ENCODE measurements around the gene RFK.

Gene RFK

GRCh38 chr9:76414661-76415060, 20.4 kb upstream of the RFK start:
- no peak for DNase-seq (ENCODE audit: low read depth, low spot score)
- H3K4me3 ChIP-seq (ENCODE audit: low read length), result no peak overlapping the region

DNA sequence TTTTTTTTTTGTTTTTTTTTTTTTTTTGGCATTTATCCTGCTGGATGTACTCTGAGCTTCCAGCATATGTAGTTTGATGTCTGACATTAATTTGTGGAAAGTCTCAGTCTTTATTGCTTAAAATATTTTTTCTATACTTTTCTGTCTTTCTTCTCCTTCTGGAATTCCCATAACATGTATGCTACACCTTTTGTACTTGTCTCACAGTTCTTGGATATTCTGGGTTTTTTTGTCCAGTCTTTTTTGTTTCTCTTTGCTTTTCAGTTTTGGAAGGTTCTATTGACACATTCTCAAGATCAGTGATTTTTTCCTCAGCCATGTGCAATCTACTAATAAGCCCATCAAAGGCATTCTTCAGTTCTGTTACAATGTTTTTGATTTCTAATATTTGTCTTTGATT, 19.4 kb upstream of the RFK start:
- DNase-seq (ENCODE audit: low read depth, low spot score), result no peak

DNA sequence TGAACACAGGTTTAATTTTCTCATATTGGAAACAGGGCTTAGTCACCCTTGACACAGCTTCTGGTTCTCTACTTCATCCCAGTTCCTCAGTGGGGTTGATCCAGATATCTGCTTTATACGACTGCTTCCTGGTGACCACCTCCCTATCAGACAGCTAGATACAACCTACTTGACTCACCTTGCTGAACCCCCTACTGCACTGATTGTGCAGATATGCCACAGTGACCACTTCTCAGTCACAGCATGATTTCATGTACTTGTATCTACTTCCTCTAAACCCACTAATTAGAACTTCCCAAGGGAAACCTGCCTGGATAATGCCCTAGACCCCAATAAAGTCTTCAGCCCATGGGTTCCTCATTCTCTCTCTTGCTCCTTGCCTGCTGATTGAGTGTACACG, 18.4 kb upstream of the RFK start:
- no peak overlapping the region for H3K4me3 ChIP-seq (ENCODE audit: low read length)
- no peak for DNase-seq (ENCODE audit: low read depth, low spot score)

More for the DNA sequence above, 19.4 kb upstream of the RFK start:
- H3K4me3 ChIP-seq (ENCODE audit: low read length), result no peak overlapping the region

DNA sequence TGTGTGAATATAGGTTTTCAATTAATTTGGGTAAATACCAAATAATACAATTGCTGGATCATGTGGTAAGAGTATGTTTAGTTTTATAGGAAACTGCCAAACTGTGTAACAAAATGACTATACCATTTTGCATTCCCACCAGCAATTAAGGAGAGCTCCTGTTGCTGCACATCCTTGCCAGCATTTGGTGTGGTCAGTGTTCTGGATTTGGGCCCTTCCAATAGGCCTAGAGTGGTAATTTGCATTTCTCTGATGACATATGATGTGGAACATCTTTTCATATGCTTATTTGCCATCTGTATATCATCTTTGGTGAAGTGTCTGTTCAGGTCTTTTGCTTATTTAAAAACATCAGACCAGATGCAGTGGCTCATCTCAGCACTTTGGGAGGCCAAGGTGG, 11.6 kb upstream of the RFK start:
- DNase-seq (ENCODE audit: low read depth, low spot score), result no peak
- no peak overlapping the region for H3K4me3 ChIP-seq (ENCODE audit: low read length)

GRCh38 chr9:76405340-76405739, 11.1 kb upstream of the RFK start:
- no peak overlapping the region for H3K4me3 ChIP-seq (ENCODE audit: low read length)
- DNase-seq (ENCODE audit: low read depth, low spot score), result no peak

- no peak overlapping the region for H3K4me3 ChIP-seq (ENCODE audit: low read length)
- no peak for DNase-seq (ENCODE audit: low read depth, low spot score)
Measured at GRCh38 chr9:76404401-76404800, 10.2 kb upstream of the RFK start.

DNA sequence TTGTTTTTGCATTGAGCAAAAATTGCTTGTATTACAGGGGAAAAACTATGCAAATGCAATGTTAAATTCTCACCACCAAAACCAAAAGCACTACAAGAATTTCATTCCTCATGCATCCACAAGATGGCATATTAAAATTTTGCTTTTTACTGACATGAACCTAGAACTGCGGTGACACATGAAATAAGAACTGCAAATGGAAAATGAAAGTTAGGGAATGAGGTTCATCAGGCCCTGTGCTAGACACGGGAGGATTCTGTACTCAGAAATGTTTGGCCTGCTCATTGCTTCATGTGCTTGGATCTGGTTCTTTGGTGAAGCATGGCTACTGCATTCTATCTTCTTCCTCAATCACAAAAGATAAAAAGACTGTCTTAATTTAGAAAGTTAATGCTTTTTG, 9.1 kb upstream of the RFK start:
- no peak overlapping the region for H3K4me3 ChIP-seq (ENCODE audit: low read length)
- DNase-seq (ENCODE audit: low read depth, low spot score), result peak; percentile 70

- DNase-seq (ENCODE audit: low read depth, low spot score), result no peak
- no peak overlapping the region for H3K4me3 ChIP-seq (ENCODE audit: low read length)
Measured at GRCh38 chr9:76401580-76402354, 7.5 kb upstream of the RFK start.

GRCh38 chr9:76401176-76401575, 7.0 kb upstream of the RFK start:
- H3K4me3 ChIP-seq (ENCODE audit: low read length), result no peak overlapping the region
- no peak for DNase-seq (ENCODE audit: low read depth, low spot score)

DNA sequence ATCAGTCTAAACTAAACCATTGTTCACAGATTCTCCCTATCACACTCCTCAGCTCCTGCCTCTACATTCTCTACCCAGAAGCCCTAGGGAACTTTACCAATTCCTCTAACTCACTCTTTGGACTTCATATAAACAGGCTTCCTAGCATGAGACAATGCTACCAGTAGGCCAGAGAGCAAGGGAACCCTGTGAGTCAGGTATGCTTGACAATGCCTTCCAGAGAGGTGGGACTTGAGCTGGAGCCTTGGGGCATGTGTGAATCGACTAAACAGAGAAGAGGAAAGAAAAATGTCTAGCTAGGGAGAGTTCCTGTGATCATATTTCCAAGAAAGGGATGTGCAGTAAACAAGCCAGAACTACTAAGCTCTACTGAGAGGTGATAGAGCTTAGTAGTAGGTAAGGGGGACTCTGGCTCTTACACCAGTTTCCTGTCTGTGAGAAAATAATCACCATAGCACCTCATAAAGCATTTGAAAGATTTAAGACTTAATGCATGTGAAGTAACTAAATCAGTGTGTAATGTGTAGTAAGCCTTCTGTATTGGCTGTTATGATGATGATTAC, 6.4 kb upstream of the RFK start:
- no peak overlapping the region for H3K4me3 ChIP-seq (ENCODE audit: low read length)
- no peak for DNase-seq (ENCODE audit: low read depth, low spot score)

- no peak for DNase-seq (ENCODE audit: low read depth, low spot score)
- H3K4me3 ChIP-seq (ENCODE audit: low read length), result no peak overlapping the region
Measured at GRCh38 chr9:76399856-76400255, 5.6 kb upstream of the RFK start.

GRCh38 chr9:76396597-76396996, 2.4 kb upstream of the RFK start:
- no peak overlapping the region for H3K4me3 ChIP-seq (ENCODE audit: low read length)
- DNase-seq (ENCODE audit: low read depth, low spot score), result no peak

DNA sequence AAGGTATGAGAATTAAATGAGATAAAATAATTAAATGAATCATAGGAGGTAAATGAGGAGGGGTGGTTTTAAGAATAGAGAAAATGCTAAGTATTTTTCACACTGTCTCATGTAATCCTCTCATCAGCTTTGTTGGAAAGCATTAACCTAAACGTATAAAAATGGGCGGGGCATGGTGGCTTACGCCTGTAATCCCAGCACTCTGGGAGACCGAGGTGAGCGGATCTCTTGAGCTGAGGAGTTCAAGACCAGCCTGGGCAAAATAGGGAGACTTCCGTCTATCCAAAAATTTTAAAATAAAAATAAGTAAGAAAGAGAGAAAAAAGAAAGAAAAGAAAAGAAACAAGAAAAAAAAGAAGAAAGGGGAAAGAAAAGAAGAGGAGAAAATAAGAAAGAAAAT, 1.9 kb upstream of the RFK start:
- no peak overlapping the region for H3K4me3 ChIP-seq (ENCODE audit: low read length)
- no peak for DNase-seq (ENCODE audit: low read depth, low spot score)

DNA sequence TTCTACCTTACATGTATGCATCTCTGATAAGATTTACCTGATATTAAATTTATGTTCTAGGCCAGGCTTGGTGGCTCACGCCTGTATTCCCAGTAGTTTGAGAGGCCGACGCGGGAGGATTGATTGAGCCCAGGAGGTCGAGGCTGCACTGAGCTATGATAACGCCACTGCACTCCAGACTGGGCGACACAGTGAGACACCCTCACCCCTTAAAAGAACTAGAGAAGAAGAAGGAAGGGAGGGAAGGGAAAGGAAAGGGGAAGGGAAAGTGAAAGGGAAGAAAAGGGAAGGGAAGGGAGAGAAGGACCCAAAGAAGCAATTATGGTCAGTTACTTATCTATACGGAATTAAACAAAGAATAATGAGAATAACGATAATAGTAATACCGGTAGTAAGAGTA, 1.2 kb upstream of the RFK start:
- peak overlapping the region; percentile 87 for H3K4me3 ChIP-seq (ENCODE audit: low read length)
- no peak for DNase-seq (ENCODE audit: low read depth, low spot score)

DNA sequence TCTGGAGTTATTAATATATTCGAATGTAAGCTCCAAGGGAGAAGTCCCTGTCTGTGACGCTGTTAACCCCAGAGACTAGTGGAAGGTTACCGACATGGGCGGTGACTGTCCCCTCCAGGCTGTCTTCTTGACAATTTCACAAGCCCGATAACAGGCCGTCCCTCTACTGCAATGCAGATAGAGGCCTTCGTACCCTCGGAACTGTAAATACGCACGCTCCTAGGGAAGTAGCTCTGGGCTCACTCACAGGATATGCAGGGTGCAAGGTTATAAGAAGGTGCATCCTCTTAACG, 680 bp upstream of the RFK start:
- peak; percentile 64 for DNase-seq (ENCODE audit: low read depth, low spot score)
- peak overlapping the region; percentile 87 for H3K4me3 ChIP-seq (ENCODE audit: low read length)

DNA sequence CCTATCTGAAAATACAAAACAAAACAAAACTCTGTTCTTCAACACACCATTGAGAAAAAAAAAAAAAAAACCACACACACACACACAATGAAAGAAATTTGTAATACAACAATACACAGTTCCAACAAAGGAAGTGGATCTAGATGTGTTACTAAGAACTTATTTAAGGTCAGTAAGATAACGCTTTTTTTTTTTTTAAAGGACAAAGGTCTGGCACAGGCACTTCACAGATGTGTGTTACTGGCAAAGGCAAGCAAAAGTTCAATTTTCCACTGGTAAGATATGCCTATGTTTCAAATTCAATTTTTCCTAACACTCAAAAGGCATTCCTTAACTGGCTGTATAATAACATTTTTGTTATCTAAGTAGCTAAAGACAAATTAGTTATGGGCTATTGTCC, 3.6 kb downstream of the RFK start:
- no peak overlapping the region for H3K4me3 ChIP-seq (ENCODE audit: low read length)
- no peak for DNase-seq (ENCODE audit: low read depth, low spot score)

DNA sequence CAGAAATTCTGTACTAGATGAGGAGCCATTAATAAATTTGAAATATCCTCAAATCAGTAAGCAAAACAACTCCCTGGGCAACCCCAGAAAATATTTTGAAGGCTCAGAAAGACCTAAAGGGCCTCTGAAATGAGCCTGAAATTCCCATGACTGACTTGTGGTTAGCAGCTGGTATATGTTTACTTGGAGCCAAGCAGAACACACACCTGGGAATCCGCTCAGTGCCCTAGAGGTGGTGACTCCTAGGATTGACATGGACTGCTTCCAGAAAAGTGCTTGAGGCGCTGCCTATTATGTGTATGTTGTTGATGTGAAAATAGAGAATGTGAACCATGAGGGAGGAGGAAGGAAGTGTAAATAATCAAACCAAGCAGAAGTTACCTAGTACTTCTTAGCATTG, 14.7 kb downstream of the RFK start:
- no peak for DNase-seq (ENCODE audit: low read depth, low spot score)

GRCh38 chr9:76378367-76379073, 15.7 kb downstream of the RFK start:
- no peak overlapping the region for H3K4me3 ChIP-seq (ENCODE audit: low read length)
- DNase-seq (ENCODE audit: low read depth, low spot score), result no peak

More for the DNA sequence above, 14.7 kb downstream of the RFK start:
- H3K4me3 ChIP-seq (ENCODE audit: low read length), result no peak overlapping the region

DNA sequence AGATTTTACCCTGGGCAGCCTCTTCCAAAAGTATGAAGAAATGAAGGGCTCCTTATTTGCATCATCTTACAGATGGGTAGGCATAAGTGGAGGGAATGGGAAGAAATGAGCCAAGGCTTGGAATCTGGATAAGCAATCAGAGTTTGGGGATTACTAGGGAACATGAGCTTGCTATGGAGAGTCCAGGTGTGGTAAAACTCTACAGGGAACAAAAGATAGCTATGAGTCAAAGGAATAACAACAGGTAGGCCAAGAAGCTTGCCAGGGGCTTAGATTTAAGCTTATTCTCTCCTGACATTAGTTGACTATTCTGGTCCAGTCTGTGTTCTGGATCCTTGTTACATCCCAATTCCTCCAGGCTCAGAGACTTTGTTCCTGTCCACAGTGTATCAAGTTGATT, 16.4 kb downstream of the RFK start:
- H3K4me3 ChIP-seq (ENCODE audit: low read length), result no peak overlapping the region

DNA sequence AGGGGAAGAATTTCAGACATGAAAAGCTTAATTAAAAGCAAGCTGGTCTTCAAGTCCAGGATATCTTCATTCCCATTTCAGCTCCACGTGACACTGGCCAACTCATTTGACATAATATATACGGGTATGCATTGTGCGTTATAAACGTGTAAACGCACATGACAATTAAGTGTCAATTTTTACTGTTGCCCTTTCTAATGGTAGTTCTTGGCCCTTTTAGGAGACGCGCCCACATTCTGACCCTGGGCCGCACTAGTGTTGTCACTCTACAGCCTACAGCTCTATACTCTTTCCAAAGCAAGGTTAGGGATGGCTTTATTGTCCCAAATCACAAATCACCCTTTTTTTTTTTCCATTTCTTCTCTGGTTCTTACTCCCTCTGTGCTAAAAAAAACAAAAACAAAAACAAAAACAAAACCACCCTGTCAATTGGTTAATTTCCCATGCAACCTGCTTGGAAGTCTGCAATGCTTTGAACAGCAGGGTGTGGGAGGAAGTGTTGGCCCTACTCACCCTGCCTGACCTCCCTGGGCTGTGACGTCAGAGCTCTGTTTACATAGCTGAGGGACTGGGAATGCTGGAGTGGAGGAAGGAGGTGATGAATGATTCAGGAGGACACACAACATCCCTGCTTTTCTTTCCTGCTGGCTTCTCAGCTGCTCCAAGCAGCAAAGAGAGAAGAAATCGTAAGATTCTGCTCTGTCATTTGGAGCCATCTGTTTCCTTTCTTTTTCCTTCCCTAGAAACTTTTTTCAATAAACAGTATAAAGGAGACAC, 19.3 kb downstream of the RFK start:
- no peak overlapping the region for H3K4me3 ChIP-seq (ENCODE audit: low read length)
- DNase-seq (ENCODE audit: low read depth, low spot score), result no peak

More for the DNA sequence above, 16.4 kb downstream of the RFK start:
- no peak for DNase-seq (ENCODE audit: low read depth, low spot score)
